H9 (cell line): ENCODE data around the gene THSD7B. TPM values are rescaled to one million over a fixed set of nuclear protein-coding genes. Genes with fewer than 3 reads are reported as not detected.

ENCODE experiments used
- DNase-seq: peaks from one replicate; pipeline ENCODE4 v3.0.0-alpha.2; 2017
- H2AFZ ChIP-seq: one replicate; pipeline ENCODE4 v1.6.1; 2013; ENCODE audit warnings: mild to moderate bottlenecking, low read length, control low read depth, moderate library complexity
- H2AK5ac ChIP-seq: 2 replicates; pipeline ENCODE4 v1.6.1; 2013; ENCODE audit warnings: low read length, control low read depth, mixed read lengths; ENCODE audit not compliant: insufficient read length
- H2BK120ac ChIP-seq: one replicate; pipeline ENCODE4 v1.6.1; 2013; ENCODE audit warnings: low read depth, mild to moderate bottlenecking, low read length, control low read depth, inconsistent platforms; ENCODE audit not compliant: poor library complexity, severe bottlenecking
- H2BK12ac ChIP-seq: 2 replicates; pipeline ENCODE4 v1.6.1; 2013; ENCODE audit warnings: low read length, control low read depth, mixed read lengths, low read depth; ENCODE audit not compliant: insufficient read length
- H2BK15ac ChIP-seq: 2 replicates; pipeline ENCODE4 v1.6.1; 2013; ENCODE audit warnings: low read depth, low read length, control low read depth
- H2BK20ac ChIP-seq: one replicate; pipeline ENCODE4 v1.6.1; 2013; ENCODE audit warnings: low read depth, mild to moderate bottlenecking, low read length, control low read depth, inconsistent platforms; ENCODE audit not compliant: poor library complexity, severe bottlenecking
- H2BK5ac ChIP-seq: 2 replicates; pipeline ENCODE4 v1.6.1; 2013; ENCODE audit warnings: low read length, control low read depth, mixed read lengths; ENCODE audit not compliant: insufficient read length
- H3K14ac ChIP-seq: 2 replicates; pipeline ENCODE4 v1.6.1; 2013; ENCODE audit warnings: low read length, control low read depth; ENCODE audit not compliant: insufficient read depth
- H3K18ac ChIP-seq: 2 replicates; pipeline ENCODE4 v1.6.1; 2013; ENCODE audit warnings: low read depth, mild to moderate bottlenecking, mixed read lengths, low read length, control low read depth; ENCODE audit not compliant: insufficient read length
- H3K23ac ChIP-seq: 2 replicates; pipeline ENCODE4 v1.6.1; 2013; ENCODE audit warnings: low read length, control low read depth, mixed read lengths, low read depth; ENCODE audit not compliant: insufficient read length
- H3K23me2 ChIP-seq: 2 replicates; pipeline ENCODE4 v1.6.1; 2013; ENCODE audit warnings: low read depth, mild to moderate bottlenecking, mixed read lengths, low read length, control low read depth; ENCODE audit not compliant: insufficient read length, poor library complexity, severe bottlenecking
- H3K27ac ChIP-seq: 2 replicates; pipeline ENCODE4 v1.5.1; 2013; ENCODE audit warnings: low read length, control low read depth, mixed read lengths, low read depth; ENCODE audit not compliant: insufficient read length
- H3K27me3 ChIP-seq: 2 replicates; pipeline ENCODE4 v1.6.1; 2013; ENCODE audit warnings: low read length, control low read depth, inconsistent platforms; ENCODE audit not compliant: insufficient read depth
- H3K4ac ChIP-seq: 2 replicates; pipeline ENCODE4 v1.6.1; 2013; ENCODE audit warnings: low read depth, mild to moderate bottlenecking, control low read depth, inconsistent platforms, low read length, moderate library complexity
- H3K4me1 ChIP-seq: 2 replicates; pipeline ENCODE4 v1.6.1; 2013; ENCODE audit warnings: low read length, control low read depth, inconsistent platforms; ENCODE audit not compliant: insufficient read depth
- H3K4me2 ChIP-seq: 2 replicates; pipeline ENCODE4 v1.6.1; 2013; ENCODE audit warnings: low read length, control low read depth, mixed read lengths; ENCODE audit not compliant: insufficient read length, insufficient read depth
- H3K56ac ChIP-seq: 2 replicates; pipeline ENCODE4 v1.6.1; 2013; ENCODE audit warnings: low read depth, mild to moderate bottlenecking, mixed read lengths, low read length, control low read depth; ENCODE audit not compliant: insufficient read length
- H3K79me1 ChIP-seq: 2 replicates; pipeline ENCODE4 v1.6.1; 2013; ENCODE audit warnings: low read depth, mild to moderate bottlenecking, moderate library complexity, low read length, control low read depth, inconsistent platforms; ENCODE audit not compliant: insufficient read depth, poor library complexity, severe bottlenecking
- H3K79me2 ChIP-seq: 2 replicates; pipeline ENCODE4 v1.6.1; 2013; ENCODE audit warnings: low read length, control low read depth, inconsistent platforms; ENCODE audit not compliant: insufficient read depth
- H3K9ac ChIP-seq: 2 replicates; pipeline ENCODE4 v1.6.1; 2013; ENCODE audit warnings: low read length, control low read depth, mixed read lengths; ENCODE audit not compliant: insufficient read length; ENCODE audit errors: extremely low read depth
- H3K9me3 ChIP-seq: one replicate; pipeline ENCODE4 v1.6.1; 2013; ENCODE audit warnings: low read depth, low read length, inconsistent platforms; ENCODE audit not compliant: control insufficient read depth
- H3T11ph ChIP-seq: one replicate; pipeline ENCODE4 v1.6.1; 2013; ENCODE audit warnings: mild to moderate bottlenecking, low read length, control low read depth, inconsistent platforms
- H4K20me1 ChIP-seq: one replicate; pipeline ENCODE4 v1.6.1; 2013; ENCODE audit not compliant: control insufficient read depth, insufficient read length, insufficient read depth
- H4K5ac ChIP-seq: 2 replicates; pipeline ENCODE4 v1.6.1; 2013; ENCODE audit warnings: low read depth, mild to moderate bottlenecking, mixed read lengths, low read length, control low read depth; ENCODE audit not compliant: insufficient read length
- H4K8ac ChIP-seq: replicated peaks from 2 replicates; pipeline ENCODE4 v1.6.1; 2013; ENCODE audit warnings: low read length, control low read depth, mixed read lengths, low read depth; ENCODE audit not compliant: insufficient read length
- H4K91ac ChIP-seq: 2 replicates; pipeline ENCODE4 v1.6.1; 2013; ENCODE audit warnings: low read depth, mild to moderate bottlenecking, moderate library complexity, mixed read lengths, low read length, control low read depth; ENCODE audit not compliant: insufficient read length
- H3K27ac Mint-ChIP-seq, 3 experiments: 2 replicates in 2 of 3; 3 replicates in 1 of 3; pipeline ENCODE4 v1.8.0; 2020 to 2021; ENCODE audit warnings: mixed read lengths in 3 of 3, mild to moderate bottlenecking in 1 of 3, moderate library complexity in 1 of 3
- H3K27me3 Mint-ChIP-seq: 2 replicates; pipeline ENCODE4 v1.8.0; 2021; ENCODE audit warnings: low read depth, mild to moderate bottlenecking, moderate library complexity, mixed read lengths
- H3K36me3 Mint-ChIP-seq, 3 experiments: 2 replicates in 2 of 3; 3 replicates in 1 of 3; pipeline ENCODE4 v1.8.0; 2020 to 2021; ENCODE audit warnings: low read depth in 3 of 3, mixed read lengths in 3 of 3; ENCODE audit not compliant: insufficient read depth in 1 of 3
- H3K4me1 Mint-ChIP-seq, 2 experiments: 2 replicates each; pipeline ENCODE4 v1.8.0; 2020; ENCODE audit warnings: mixed read lengths in 2 of 2
- H3K4me3 Mint-ChIP-seq, 2 experiments: 2 replicates in 1 of 2; 3 replicates in 1 of 2; pipeline ENCODE4 v1.8.0; 2020 to 2021; ENCODE audit warnings: mild to moderate bottlenecking in 2 of 2, mixed read lengths in 2 of 2, moderate library complexity in 1 of 2
- H3K9me3 Mint-ChIP-seq, 2 experiments: 2 replicates in 1 of 2; 3 replicates in 1 of 2; pipeline ENCODE4 v1.8.0; 2020; ENCODE audit warnings: mild to moderate bottlenecking in 2 of 2, mixed read lengths in 2 of 2, moderate library complexity in 1 of 2
- WGBS: extraction: QIAGEN DNeasy Blood & Tissue Kit; methylation state at CpG from one replicate; pipeline ENCODE4 v1.1.7; 2013; ENCODE audit warnings: missing lambda C conversion rate, low lambda C conversion rate, mixed read lengths; ENCODE audit not compliant: insufficient read length; ENCODE audit errors: extremely low coverage; 5-methylcytosine and 5-hydroxymethylcytosine counted together
- total RNA-seq: library from RNA; stranded (reverse); gene quantifications from 2 replicates; pipeline ENCODE4 v1.2.1, GENCODE V29; 2021
- TF ChIP-seq, protein P1 (sequence below): fragments of 200-600 bp; sonication (generic); conservative IDR thresholded peaks from 3 replicates; pipeline ENCODE4 v1.8.0; 2021; ENCODE audit warnings: antibody characterized with exemption, mild to moderate bottlenecking

Gene THSD7B
- total RNA-seq, 1 experiment from 2014 or later, result 0.85 TPM

DNA sequence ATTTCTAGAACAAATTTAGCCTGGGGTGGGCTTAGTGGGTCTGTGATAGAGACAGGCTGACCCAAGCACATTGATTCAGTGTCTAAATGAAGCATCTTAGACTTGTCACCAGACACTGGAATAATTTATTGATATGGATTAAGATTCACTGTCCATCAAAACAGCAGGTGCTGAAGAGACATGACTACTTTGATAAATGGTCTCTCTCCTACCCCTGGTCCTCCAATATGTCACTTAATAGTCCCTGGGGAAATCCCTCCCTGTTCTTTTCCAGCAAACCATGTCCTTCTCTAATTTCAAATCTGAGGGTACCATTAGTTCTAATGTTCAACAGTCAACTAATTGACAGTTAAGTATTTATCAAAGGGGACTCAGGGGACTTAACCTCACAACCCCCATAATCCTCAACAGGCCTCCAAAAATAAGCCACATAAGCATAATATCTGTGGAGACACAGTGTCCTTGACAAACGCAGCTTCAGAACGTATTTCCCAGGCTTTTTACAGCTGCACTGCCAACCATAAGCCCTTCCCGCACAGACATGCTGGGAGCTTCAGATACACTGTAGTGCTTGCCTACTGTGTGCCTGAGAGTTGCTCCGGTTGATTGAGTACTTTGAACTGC, 391.0 kb downstream of the THSD7B start:
- H3K23ac ChIP-seq, result no peak overlapping the region
- Mint-ChIP-seq H3K36me3 (no peaks in the 10 kb centered on the region), H3K27me3 (no peaks in the 10 kb centered on the region), H3K27ac (no peak overlapping the region), H3K4me3 (no peak overlapping the region), H3K4me1 (no peaks in the 10 kb centered on the region), H3K9me3 (no peaks in the 10 kb centered on the region)
- no CpG with 5 or more reads among the region's 4 CpGs for WGBS
- no peaks in the 10 kb centered on the region for H3K9me3 ChIP-seq
- H4K5ac ChIP-seq, result no peak overlapping the region
- no peak overlapping the region for H4K8ac ChIP-seq
- H3K4me2 ChIP-seq, result no peak overlapping the region
- H4K91ac ChIP-seq, result no peak overlapping the region
- H2AFZ ChIP-seq, result no peak overlapping the region
- H2AK5ac ChIP-seq, result no peak overlapping the region
- no peaks in the 10 kb centered on the region for H3K23me2 ChIP-seq
- TF ChIP-seq, protein P1, sequence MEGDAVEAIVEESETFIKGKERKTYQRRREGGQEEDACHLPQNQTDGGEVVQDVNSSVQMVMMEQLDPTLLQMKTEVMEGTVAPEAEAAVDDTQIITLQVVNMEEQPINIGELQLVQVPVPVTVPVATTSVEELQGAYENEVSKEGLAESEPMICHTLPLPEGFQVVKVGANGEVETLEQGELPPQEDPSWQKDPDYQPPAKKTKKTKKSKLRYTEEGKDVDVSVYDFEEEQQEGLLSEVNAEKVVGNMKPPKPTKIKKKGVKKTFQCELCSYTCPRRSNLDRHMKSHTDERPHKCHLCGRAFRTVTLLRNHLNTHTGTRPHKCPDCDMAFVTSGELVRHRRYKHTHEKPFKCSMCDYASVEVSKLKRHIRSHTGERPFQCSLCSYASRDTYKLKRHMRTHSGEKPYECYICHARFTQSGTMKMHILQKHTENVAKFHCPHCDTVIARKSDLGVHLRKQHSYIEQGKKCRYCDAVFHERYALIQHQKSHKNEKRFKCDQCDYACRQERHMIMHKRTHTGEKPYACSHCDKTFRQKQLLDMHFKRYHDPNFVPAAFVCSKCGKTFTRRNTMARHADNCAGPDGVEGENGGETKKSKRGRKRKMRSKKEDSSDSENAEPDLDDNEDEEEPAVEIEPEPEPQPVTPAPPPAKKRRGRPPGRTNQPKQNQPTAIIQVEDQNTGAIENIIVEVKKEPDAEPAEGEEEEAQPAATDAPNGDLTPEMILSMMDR, result no peak
- no peaks in the 10 kb centered on the region for H3K4me1 ChIP-seq
- H4K20me1 ChIP-seq, result no peaks in the 10 kb centered on the region
- no peak overlapping the region for H2BK12ac ChIP-seq
- H2BK5ac ChIP-seq, result no peak overlapping the region
- H3K27me3 ChIP-seq, result no peaks in the 10 kb centered on the region
- no peak overlapping the region for H2BK15ac ChIP-seq
- peak overlapping the region; percentile 39; the same call in 1 of the 2 replicates for H3K14ac ChIP-seq
- no peak overlapping the region for H3K27ac ChIP-seq
- no peak overlapping the region for H3T11ph ChIP-seq
- H3K9ac ChIP-seq, result no peak overlapping the region
- H3K79me1 ChIP-seq, result no peaks in the 10 kb centered on the region
- no peak overlapping the region for H2BK120ac ChIP-seq
- no peak for DNase-seq
- H3K79me2 ChIP-seq, result no peaks in the 10 kb centered on the region
- H3K4ac ChIP-seq, result no peak overlapping the region
- H3K56ac ChIP-seq, result no peak overlapping the region
- H2BK20ac ChIP-seq, result no peak overlapping the region
- H3K18ac ChIP-seq, result no peak overlapping the region
